GM23338 (cell line): ENCODE results near the gene HPCA. TPM values are rescaled to one million over a fixed set of nuclear protein-coding genes. Genes with fewer than 3 reads are reported as not detected.

ENCODE experiments used
- ATAC-seq: fragments of 200-7000 bp; cut with Tn5 transposase; 3 replicates; pipeline ENCODE4 v1.9.1; 2020
- DNase-seq: peaks from one replicate; pipeline ENCODE4 v3.0.0-alpha.2; 2015; ENCODE audit warnings: low spot score
- H2AFZ ChIP-seq: fragments of 200-600 bp; sonication (generic); 2 replicates; pipeline ENCODE4 v1.8.0; 2016; ENCODE audit warnings: antibody characterized with exemption, mild to moderate bottlenecking, moderate library complexity
- H3F3A ChIP-seq: fragments of 200-600 bp; sonication (generic); replicated peaks from 2 replicates; pipeline ENCODE4 v1.8.0; 2017; ENCODE audit warnings: antibody characterized with exemption, mixed run types, low read depth
- H3K27ac ChIP-seq: fragments of 200-600 bp; sonication (generic); 2 replicates; pipeline ENCODE4 v1.6.1; 2016; ENCODE audit warnings: low read depth
- H3K27me3 ChIP-seq: fragments of 200-600 bp; sonication (generic); 2 replicates; pipeline ENCODE4 v1.8.0; 2016; ENCODE audit warnings: mild to moderate bottlenecking, mixed run types, moderate library complexity; ENCODE audit not compliant: insufficient read depth
- H3K36me3 ChIP-seq: fragments of 200-600 bp; sonication (generic); 2 replicates; pipeline ENCODE4 v1.8.0; 2016; ENCODE audit warnings: mild to moderate bottlenecking; ENCODE audit not compliant: insufficient read depth
- H3K4me1 ChIP-seq: fragments of 200-600 bp; sonication (generic); 2 replicates; pipeline ENCODE4 v1.8.0; 2016; ENCODE audit warnings: mild to moderate bottlenecking, moderate library complexity; ENCODE audit not compliant: insufficient read depth
- H3K4me2 ChIP-seq: fragments of 200-600 bp; sonication (generic); 2 replicates; pipeline ENCODE4 v1.7.1; 2017; ENCODE audit warnings: mixed run types
- H3K4me3 ChIP-seq: fragments of 200-600 bp; sonication (generic); 2 replicates; pipeline ENCODE4 v1.6.1; 2016; ENCODE audit warnings: mixed run types
- H3K79me2 ChIP-seq: fragments of 200-600 bp; sonication (generic); replicated peaks from 2 replicates; pipeline ENCODE4 v1.8.0; 2017; ENCODE audit warnings: mild to moderate bottlenecking; ENCODE audit not compliant: insufficient read depth
- H3K9me2 ChIP-seq: fragments of 200-600 bp; sonication (generic); 2 replicates; pipeline ENCODE4 v1.8.0; 2017; ENCODE audit not compliant: insufficient read depth
- H4K20me1 ChIP-seq: fragments of 200-600 bp; sonication (generic); replicated peaks from 2 replicates; pipeline ENCODE4 v1.8.0; 2017; ENCODE audit warnings: mild to moderate bottlenecking; ENCODE audit not compliant: insufficient read depth
- H3K27ac Mint-ChIP-seq: 2 replicates; pipeline ENCODE4 v1.8.0; 2020; ENCODE audit warnings: inconsistent platforms, mild to moderate bottlenecking, moderate library complexity, mixed read lengths
- H3K27me3 Mint-ChIP-seq: 3 replicates; pipeline ENCODE4 v1.8.0; 2022; ENCODE audit warnings: low read depth, mild to moderate bottlenecking, moderate library complexity, mixed read lengths, inconsistent platforms; ENCODE audit not compliant: insufficient read depth, poor library complexity
- H3K36me3 Mint-ChIP-seq: 3 replicates; pipeline ENCODE4 v1.8.0; 2021; ENCODE audit warnings: low read depth, mild to moderate bottlenecking, inconsistent platforms, moderate library complexity, mixed read lengths
- H3K4me1 Mint-ChIP-seq: 3 replicates; pipeline ENCODE4 v1.8.0; 2020; ENCODE audit warnings: mild to moderate bottlenecking, inconsistent platforms, mixed read lengths
- H3K4me3 Mint-ChIP-seq: 3 replicates; pipeline ENCODE4 v1.8.0; 2021; ENCODE audit warnings: moderate library complexity, mild to moderate bottlenecking, inconsistent platforms, mixed read lengths
- H3K9me3 Mint-ChIP-seq: 3 replicates; pipeline ENCODE4 v1.8.0; 2020; ENCODE audit warnings: moderate library complexity, mild to moderate bottlenecking, inconsistent platforms, mixed read lengths
- CTCF ChIP-seq, 2 experiments: fragments of 200-600 bp in 1 of 2; sonication (generic) in 1 of 2; conservative IDR thresholded peaks; 2 replicates each; pipeline versions ENCODE4 v1.5.1 to v1.6.1; 2016 to 2017; ENCODE audit warnings: antibody characterized with exemption in 2 of 2, low read depth in 2 of 2, mild to moderate bottlenecking in 2 of 2, moderate library complexity in 1 of 2
- POLR2AphosphoS5 ChIP-seq: IDR thresholded peaks from 2 replicates; pipeline ENCODE4 v1.6.1; 2016; ENCODE audit warnings: antibody characterized with exemption, low read depth
- REST ChIP-seq: IDR thresholded peaks from one replicate; pipeline ENCODE4 v1.6.1; 2018; ENCODE audit warnings: antibody characterized with exemption; ENCODE audit not compliant: unreplicated experiment
- polyA plus RNA-seq: library from polyadenylated mRNA; unstranded; fragments of >200 nt; fragmentation: Nextera tagmentation; extraction: Ambion mirVana; gene quantifications from 2 replicates; pipeline ENCODE4 v1.2.1, GENCODE V29; 2016
- total RNA-seq: library from RNA; depleted of rRNA; stranded (reverse); fragments of >200 nt; shearing (Covaris generic); gene quantifications from 2 replicates; pipeline ENCODE4 v1.2.3, GENCODE V29; 2014

The HPCA gene
- total and polyA plus RNA-seq, 2 experiments from 2014 or later: 0.35 to 0.82 TPM

GRCh38 chr1:32920833-32921232 is 34.5 kb downstream of the HPCA start:
- Histone ChIP-seq H3K79me2 (no peaks in the 10 kb centered on the region), H3K27me3 (peaks cover 39% of the 10 kb centered on the region), H3K27ac (no peak overlapping the region), H2AFZ (no peak overlapping the region), H3K4me2 (no peak overlapping the region), H3K4me3 (no peak overlapping the region), H3K9me2 (no peaks in the 10 kb centered on the region), H3K36me3 (no peaks in the 10 kb centered on the region), H3F3A (no peaks in the 10 kb centered on the region; the same call in 1 of the 2 replicates), H4K20me1 (no peaks in the 10 kb centered on the region), H3K4me1 (peaks cover 6% of the 10 kb centered on the region; the same call in 1 of the 2 replicates)
- no peak for TF ChIP-seq POLR2AphosphoS5
- H3K4me3 Mint-ChIP-seq: no peak overlapping the region
- peaks cover 37% of the 10 kb centered on the region for H3K27me3 Mint-ChIP-seq
- ATAC-seq (no peak), DNase-seq (no peak)
- no peak overlapping the region for H3K27ac Mint-ChIP-seq
- H3K4me1 Mint-ChIP-seq: peaks cover 7% of the 10 kb centered on the region
- no peaks in the 10 kb centered on the region for H3K9me3 Mint-ChIP-seq
- no peaks in the 10 kb centered on the region; the same call in 2 of the 3 replicates for H3K36me3 Mint-ChIP-seq

GRCh38 chr1:32924881-32925344 is 38.6 kb downstream of the HPCA start:
- peak; percentile 87 for ATAC-seq
- peak in 1 of 2 experiments; percentile 1; a peak in 2 of 4 replicates for TF ChIP-seq CTCF (conservative IDR thresholded peaks at IDR 0.05; ENCODE audit: low read depth in 2 of 2)
- TF ChIP-seq REST: no peak
- Histone ChIP-seq H3K4me3 (peak overlapping the region; percentile 73), H3K27me3 (peaks cover 78% of the 10 kb centered on the region), H3K4me2 (peak overlapping the region; percentile 83), H4K20me1 (no peaks in the 10 kb centered on the region), H3K79me2 (no peaks in the 10 kb centered on the region), H3K9me2 (no peaks in the 10 kb centered on the region), H3K4me1 (peaks cover 12% of the 10 kb centered on the region), H3F3A (peaks cover 3% of the 10 kb centered on the region; the same call in 1 of the 2 replicates), H3K36me3 (no peaks in the 10 kb centered on the region), H2AFZ (peak overlapping the region; percentile 94; the same call in 1 of the 2 replicates), H3K27ac (no peak overlapping the region)
- no peak overlapping the region for H3K27ac Mint-ChIP-seq
- peak; percentile 79 for DNase-seq
- peaks cover 12% of the 10 kb centered on the region for H3K4me1 Mint-ChIP-seq
- H3K36me3 Mint-ChIP-seq: no peaks in the 10 kb centered on the region; the same call in 2 of the 3 replicates
- H3K27me3 Mint-ChIP-seq: peaks cover 51% of the 10 kb centered on the region
- H3K4me3 Mint-ChIP-seq: peak overlapping the region; percentile 83
- peaks cover 7% of the 10 kb centered on the region; the same call in 2 of the 3 replicates for H3K9me3 Mint-ChIP-seq
